Karpas-422 (cell line): Measurements from ENCODE around the gene GNA12. TPM values are rescaled to one million over a fixed set of nuclear protein-coding genes. Genes with fewer than 3 reads are reported as not detected.

Experiments used
- DNase-seq: peaks from one replicate; pipeline ENCODE4 v3.0.0-alpha.2; 2015
- H2AFZ ChIP-seq: fragments of 200-600 bp; sonication (generic); 2 replicates; pipeline ENCODE4 v1.6.1; 2014; ENCODE audit warnings: antibody characterized with exemption, low read length, mixed read lengths
- H3K27ac ChIP-seq: fragments of 200-600 bp; sonication (generic); 2 replicates; pipeline ENCODE4 v1.5.1; 2014; ENCODE audit warnings: mild to moderate bottlenecking, low read length, moderate library complexity
- H3K27me3 ChIP-seq: fragments of 200-600 bp; sonication (generic); 2 replicates; pipeline ENCODE4 v1.6.1; 2014; ENCODE audit warnings: low read length, mixed read lengths
- H3K36me3 ChIP-seq: fragments of 200-600 bp; sonication (generic); 2 replicates; pipeline ENCODE4 v1.6.1; 2014; ENCODE audit warnings: low read length, mixed read lengths; ENCODE audit not compliant: insufficient read depth
- H3K4me1 ChIP-seq: fragments of 200-600 bp; sonication (generic); 2 replicates; pipeline ENCODE4 v1.6.1; 2014; ENCODE audit warnings: mild to moderate bottlenecking, low read length, mixed read lengths
- H3K4me2 ChIP-seq: fragments of 200-600 bp; sonication (generic); 2 replicates; pipeline ENCODE4 v1.6.1; 2014; ENCODE audit warnings: low read length, low read depth, mild to moderate bottlenecking; ENCODE audit not compliant: poor library complexity, severe bottlenecking
- H3K4me3 ChIP-seq: fragments of 200-600 bp; sonication (generic); 2 replicates; pipeline ENCODE4 v1.5.1; 2014; ENCODE audit warnings: mild to moderate bottlenecking, antibody characterized with exemption, low read length, mixed read lengths
- H3K79me2 ChIP-seq: fragments of 200-600 bp; sonication (generic); 2 replicates; pipeline ENCODE4 v1.6.1; 2014; ENCODE audit warnings: mild to moderate bottlenecking, low read length, mixed read lengths
- H3K9ac ChIP-seq: fragments of 200-600 bp; sonication (generic); 2 replicates; pipeline ENCODE4 v1.6.0; 2014; ENCODE audit warnings: low read length
- H3K9me2 ChIP-seq: fragments of 200-600 bp; sonication (generic), shearing (Covaris generic); replicated peaks from 2 replicates; pipeline ENCODE4 v1.6.0; 2014; ENCODE audit warnings: mild to moderate bottlenecking, low read length, moderate library complexity; ENCODE audit not compliant: insufficient read depth
- H3K9me3 ChIP-seq: fragments of 300-700, 200-600 bp; sonication (generic); 2 replicates; pipeline ENCODE4 v1.6.1; 2014; ENCODE audit warnings: low read length, mixed read lengths
- H4K20me1 ChIP-seq: fragments of 200-600 bp; sonication (generic); 2 replicates; pipeline ENCODE4 v1.6.1; 2014; ENCODE audit warnings: mild to moderate bottlenecking, antibody characterized with exemption, low read length, low read depth; ENCODE audit not compliant: insufficient read depth
- total RNA-seq: library from RNA; depleted of rRNA; stranded (reverse); fragments of >200 nt; shearing (Covaris generic); gene quantifications from 2 replicates; pipeline ENCODE4 v1.2.3, GENCODE V29; 2014; ENCODE audit warnings: low replicate concordance

GNA12 gene
- total RNA-seq, 1 experiment from 2014 or later = 3.1 TPM

DNA sequence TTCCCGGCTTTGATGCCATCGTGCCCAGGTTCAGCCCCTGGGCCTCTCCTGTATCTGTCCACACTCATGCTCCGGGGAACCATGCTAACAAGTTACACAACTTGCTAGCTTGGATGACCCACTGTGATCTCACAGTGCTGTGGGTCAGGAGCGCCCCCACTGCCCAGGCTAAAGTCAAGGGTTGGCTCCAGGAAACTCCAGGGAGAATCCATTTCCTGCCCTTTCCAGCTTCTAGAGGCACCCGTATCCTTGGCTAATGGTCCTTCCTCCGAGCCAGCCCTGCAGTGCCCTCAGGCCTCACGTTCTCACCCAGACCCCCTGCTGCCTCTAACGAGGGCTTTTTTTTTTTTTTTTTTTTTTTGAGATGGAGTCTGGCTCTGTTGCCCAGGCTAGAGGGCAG lies 136.6 kb downstream of the GNA12 start:
- no peaks in the 10 kb centered on the region; the same call in 1 of the 2 replicates for H4K20me1 ChIP-seq
- no peak overlapping the region for H3K27ac ChIP-seq
- no peak overlapping the region for H3K9ac ChIP-seq
- H3K4me1 ChIP-seq = peaks cover 6% of the 10 kb centered on the region
- no peak overlapping the region for H2AFZ ChIP-seq
- no peak overlapping the region for H3K4me3 ChIP-seq
- H3K9me2 ChIP-seq = no peaks in the 10 kb centered on the region
- no peaks in the 10 kb centered on the region for H3K27me3 ChIP-seq
- no peaks in the 10 kb centered on the region for H3K36me3 ChIP-seq
- no peak overlapping the region for H3K4me2 ChIP-seq
- no peak for DNase-seq
- H3K79me2 ChIP-seq = no peaks in the 10 kb centered on the region
- no peaks in the 10 kb centered on the region for H3K9me3 ChIP-seq

DNA sequence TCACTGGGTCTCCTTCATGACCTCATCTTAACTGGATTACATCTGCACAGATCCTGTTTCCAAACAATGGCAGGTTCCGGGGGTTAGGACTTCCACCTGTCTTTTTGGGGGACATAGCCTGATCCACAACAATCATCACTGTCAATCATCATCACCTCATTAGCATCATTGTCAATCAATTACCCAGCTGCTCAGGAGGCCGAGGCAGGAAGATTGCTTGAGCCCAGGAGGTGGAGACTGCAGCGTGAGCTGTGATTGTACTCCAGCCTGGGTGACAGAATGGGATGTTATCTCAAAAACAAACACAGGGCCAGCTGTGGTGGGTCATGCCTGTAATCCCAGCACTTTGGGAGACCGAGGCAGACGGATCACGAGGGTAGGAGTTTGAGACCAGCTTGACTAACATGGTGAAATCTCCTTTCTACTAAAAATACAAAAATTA lies 137.4 kb downstream of the GNA12 start:
- Histone ChIP-seq H3K27ac (no peak overlapping the region), H3K79me2 (no peaks in the 10 kb centered on the region), H3K9me2 (no peaks in the 10 kb centered on the region)

DNA sequence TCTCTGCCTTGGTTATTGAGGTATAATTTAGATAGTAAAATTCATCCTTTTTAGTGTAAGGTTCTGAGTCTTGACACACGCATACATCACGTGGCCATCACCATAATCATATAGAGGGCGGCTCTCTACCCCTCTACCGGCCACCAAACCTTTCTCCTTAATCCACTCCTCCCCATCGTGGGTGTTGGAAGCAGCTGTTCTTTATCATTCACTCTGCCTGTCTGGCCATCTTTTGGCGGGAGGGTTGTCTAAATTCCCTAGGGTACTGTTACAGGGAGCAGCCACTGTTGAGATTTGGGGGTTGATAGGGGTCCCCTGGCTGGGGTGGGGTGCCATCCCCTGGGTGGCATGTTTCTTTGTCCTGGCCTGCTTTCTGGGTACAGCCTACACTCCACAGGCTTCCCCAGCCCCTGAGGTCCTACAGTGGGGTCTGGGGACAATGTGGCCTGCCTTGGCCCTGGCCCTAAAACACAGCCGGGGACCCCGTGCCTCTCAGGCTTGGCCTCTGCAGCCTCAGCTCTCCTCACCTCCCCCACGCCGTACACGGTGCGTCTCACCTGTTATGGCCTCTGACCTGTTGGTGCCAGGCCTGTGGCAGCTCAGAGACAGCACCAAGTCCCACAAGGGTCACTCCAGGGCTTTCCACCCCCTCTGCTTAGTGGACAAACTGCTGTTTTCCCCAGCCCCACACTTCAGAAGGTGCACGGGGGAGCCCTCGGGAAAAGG lies 138.6 kb downstream of the GNA12 start:
- Histone ChIP-seq H3K27me3 (no peaks in the 10 kb centered on the region), H3K9ac (no peak overlapping the region), H3K9me2 (no peaks in the 10 kb centered on the region), H3K4me3 (no peak overlapping the region), H4K20me1 (no peaks in the 10 kb centered on the region; the same call in 1 of the 2 replicates), H3K4me1 (peaks cover 6% of the 10 kb centered on the region), H3K9me3 (no peaks in the 10 kb centered on the region), H3K36me3 (no peaks in the 10 kb centered on the region), H2AFZ (no peak overlapping the region), H3K27ac (no peak overlapping the region), H3K4me2 (no peak overlapping the region), H3K79me2 (no peaks in the 10 kb centered on the region)
- no peak for DNase-seq

More for the DNA sequence above, 137.4 kb downstream of the GNA12 start:
- no peak overlapping the region for H3K4me2 ChIP-seq
- no peaks in the 10 kb centered on the region for H3K27me3 ChIP-seq
- peaks cover 6% of the 10 kb centered on the region for H3K4me1 ChIP-seq
- no peak overlapping the region for H2AFZ ChIP-seq
- no peak overlapping the region for H3K9ac ChIP-seq
- no peak overlapping the region for H3K4me3 ChIP-seq
- DNase-seq = no peak
- H4K20me1 ChIP-seq = no peaks in the 10 kb centered on the region; the same call in 1 of the 2 replicates
- H3K9me3 ChIP-seq = no peaks in the 10 kb centered on the region
- no peaks in the 10 kb centered on the region for H3K36me3 ChIP-seq

DNA sequence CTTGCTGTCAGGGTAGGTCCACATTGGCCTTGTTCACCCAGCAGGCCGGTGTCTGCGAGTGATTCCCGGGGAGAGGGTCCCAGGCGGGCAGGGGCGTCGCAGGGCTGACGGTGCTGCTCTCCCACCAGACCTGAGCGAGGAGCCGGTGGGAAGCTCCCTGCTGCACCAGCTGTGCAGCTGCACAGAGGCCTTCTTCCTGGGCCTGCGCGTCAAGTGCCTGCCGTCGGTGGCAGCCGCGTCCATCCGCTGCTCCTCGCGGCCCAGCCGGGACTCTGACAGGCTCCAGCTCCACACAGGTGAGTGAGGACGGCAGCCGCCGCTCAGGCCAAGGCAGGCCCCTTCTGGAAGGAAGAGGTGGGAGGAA lies 141.5 kb downstream of the GNA12 start:
- no peaks in the 10 kb centered on the region for H3K9me2 ChIP-seq
- no peaks in the 10 kb centered on the region for H4K20me1 ChIP-seq
- H3K4me2 ChIP-seq = no peak overlapping the region
- H3K27me3 ChIP-seq = no peaks in the 10 kb centered on the region
- no peak overlapping the region for H3K27ac ChIP-seq
- no peak overlapping the region for H2AFZ ChIP-seq
- no peaks in the 10 kb centered on the region for H3K9me3 ChIP-seq
- DNase-seq = no peak
- no peaks in the 10 kb centered on the region for H3K36me3 ChIP-seq
- no peaks in the 10 kb centered on the region for H3K79me2 ChIP-seq
- H3K4me1 ChIP-seq = no peaks in the 10 kb centered on the region
- no peak overlapping the region for H3K9ac ChIP-seq
- no peak overlapping the region for H3K4me3 ChIP-seq

DNA sequence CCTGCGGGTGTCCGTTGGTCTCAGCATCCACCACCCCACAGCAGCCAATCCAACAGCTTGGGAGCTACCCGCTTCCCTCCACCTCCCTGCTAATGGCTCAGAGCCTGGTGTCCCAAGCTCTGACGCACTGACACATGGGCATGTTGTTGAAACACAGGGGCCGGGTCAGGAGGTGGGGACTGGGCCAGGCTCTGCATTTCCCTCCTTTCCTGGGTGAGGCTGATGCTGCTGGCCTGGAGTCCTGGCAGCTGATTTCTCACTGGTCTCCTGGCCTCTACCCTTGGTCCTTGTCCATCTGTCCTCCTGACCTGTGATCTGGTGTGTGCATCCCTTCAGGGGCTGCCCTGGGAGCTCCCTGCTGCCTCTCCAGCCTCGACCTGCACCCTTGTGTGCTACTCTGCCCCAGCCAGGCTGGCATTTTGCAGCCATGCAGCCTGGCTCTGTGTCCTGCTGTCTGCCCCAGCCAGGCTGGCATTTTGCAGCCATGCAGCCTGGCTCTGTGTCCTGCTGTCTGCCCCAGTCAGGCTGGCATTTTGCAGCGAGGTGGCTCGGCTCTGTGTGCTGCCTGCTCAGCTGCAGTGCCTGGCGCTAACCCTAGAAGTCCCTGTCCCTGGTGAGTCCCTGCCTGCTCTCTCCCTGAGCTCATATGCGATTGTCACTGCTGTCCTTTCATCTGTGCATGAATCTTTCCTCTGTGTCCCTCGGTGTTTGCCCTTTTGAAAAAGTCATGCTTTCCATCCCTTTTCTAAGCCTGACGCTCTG lies 142.1 kb downstream of the GNA12 start:
- H3K4me2 ChIP-seq = no peak overlapping the region
- H3K4me1 ChIP-seq = no peaks in the 10 kb centered on the region
- no peak overlapping the region for H2AFZ ChIP-seq
- H3K27me3 ChIP-seq = no peaks in the 10 kb centered on the region
- H3K9ac ChIP-seq = no peak overlapping the region
- no peaks in the 10 kb centered on the region for H3K9me3 ChIP-seq
- H3K4me3 ChIP-seq = no peak overlapping the region
- no peaks in the 10 kb centered on the region for H3K79me2 ChIP-seq
- H3K27ac ChIP-seq = no peak overlapping the region
- H3K36me3 ChIP-seq = no peaks in the 10 kb centered on the region
- no peaks in the 10 kb centered on the region for H4K20me1 ChIP-seq
- peak; percentile 38 for DNase-seq
- H3K9me2 ChIP-seq = no peaks in the 10 kb centered on the region

DNA sequence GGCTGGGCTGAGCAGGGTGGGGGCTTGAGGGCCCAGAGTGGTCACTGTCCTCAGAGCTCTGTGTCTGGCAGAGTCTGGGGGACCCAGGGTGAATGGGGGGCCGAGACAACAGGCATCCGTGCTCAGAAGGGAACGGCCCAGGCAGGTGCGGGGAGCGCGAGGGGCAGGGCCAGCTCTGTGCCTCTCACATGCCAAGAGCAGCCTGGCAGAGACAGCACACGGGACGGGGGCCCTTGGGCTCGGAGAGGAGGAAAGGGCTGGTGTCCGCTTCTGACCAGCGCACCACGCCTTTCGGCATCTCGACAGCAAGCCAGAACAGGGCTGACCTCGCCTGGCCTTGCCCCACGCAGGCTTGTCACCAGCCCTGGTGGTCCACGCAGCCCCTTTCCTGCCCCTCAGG lies 142.7 kb downstream of the GNA12 start:
- no peaks in the 10 kb centered on the region for H3K79me2 ChIP-seq
- H3K9ac ChIP-seq = no peak overlapping the region
- H3K36me3 ChIP-seq = no peaks in the 10 kb centered on the region
- H2AFZ ChIP-seq = no peak overlapping the region
- H3K4me1 ChIP-seq = no peaks in the 10 kb centered on the region
- no peaks in the 10 kb centered on the region for H4K20me1 ChIP-seq
- no peak for DNase-seq
- no peaks in the 10 kb centered on the region for H3K9me3 ChIP-seq
- no peak overlapping the region for H3K27ac ChIP-seq
- H3K9me2 ChIP-seq = no peaks in the 10 kb centered on the region
- H3K4me2 ChIP-seq = no peak overlapping the region
- no peaks in the 10 kb centered on the region for H3K27me3 ChIP-seq
- no peak overlapping the region for H3K4me3 ChIP-seq

DNA sequence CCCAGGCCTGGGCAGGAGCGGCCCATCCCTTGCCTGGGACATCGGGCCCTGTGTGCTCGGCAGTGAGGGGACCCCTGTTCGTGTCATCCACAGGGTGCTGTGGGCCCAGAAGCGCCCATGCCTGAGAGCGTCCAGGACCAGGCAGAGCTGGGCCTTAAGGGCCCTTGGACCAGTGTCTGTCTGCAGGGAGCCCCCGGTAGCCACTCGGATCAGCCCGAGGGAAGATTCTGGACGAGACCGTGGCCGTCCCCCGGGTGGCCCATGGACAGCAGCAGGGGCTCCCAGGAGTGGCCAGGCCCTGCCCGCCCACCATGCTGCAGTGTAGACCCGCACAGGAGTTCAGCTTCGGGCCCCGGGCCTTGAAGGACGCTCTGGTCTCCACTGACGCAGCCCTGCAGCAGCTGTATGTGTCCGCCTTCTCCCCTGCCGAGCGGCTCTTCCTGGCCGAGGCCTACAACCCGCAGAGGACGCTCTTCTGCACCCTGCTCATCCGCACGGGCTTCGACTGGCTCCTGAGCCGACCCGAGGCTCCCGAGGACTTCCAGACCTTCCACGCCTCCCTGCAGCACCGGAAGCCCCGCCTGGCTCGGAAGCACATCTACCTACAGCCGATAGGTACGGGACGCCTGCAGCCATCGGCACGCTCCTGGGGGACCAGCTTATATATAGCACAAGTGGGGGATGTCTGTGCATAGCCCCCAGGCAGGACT lies 143.8 kb downstream of the GNA12 start:
- DNase-seq = peak; percentile 17
- H4K20me1 ChIP-seq = no peaks in the 10 kb centered on the region
- no peaks in the 10 kb centered on the region for H3K9me3 ChIP-seq
- H3K27ac ChIP-seq = no peak overlapping the region
- H3K36me3 ChIP-seq = no peaks in the 10 kb centered on the region
- no peak overlapping the region for H3K9ac ChIP-seq
- H3K4me2 ChIP-seq = no peak overlapping the region
- no peaks in the 10 kb centered on the region for H3K4me1 ChIP-seq
- no peak overlapping the region for H3K4me3 ChIP-seq
- no peak overlapping the region for H2AFZ ChIP-seq
- no peaks in the 10 kb centered on the region for H3K27me3 ChIP-seq
- no peaks in the 10 kb centered on the region for H3K79me2 ChIP-seq
- H3K9me2 ChIP-seq = no peaks in the 10 kb centered on the region

DNA sequence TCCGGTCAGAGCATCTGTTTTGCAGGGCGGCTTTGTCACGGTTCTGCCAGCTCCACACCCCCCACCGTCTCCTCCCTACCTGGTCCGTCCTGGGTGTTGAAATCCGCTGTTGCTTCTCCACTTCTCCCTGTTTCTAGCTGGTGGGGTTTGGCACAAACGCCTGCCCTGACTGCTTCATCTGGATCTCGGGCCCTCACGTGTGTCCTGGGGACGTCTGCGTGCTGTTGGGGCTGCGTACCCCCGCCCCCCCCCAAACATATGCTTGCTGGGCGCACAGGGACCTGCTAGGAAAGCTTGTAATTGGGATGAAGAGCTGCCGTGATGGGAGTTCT lies 144.9 kb downstream of the GNA12 start:
- no peak for DNase-seq
- H2AFZ ChIP-seq = no peak overlapping the region
- H3K27ac ChIP-seq = no peak overlapping the region

More for the DNA sequence above, 144.9 kb downstream of the GNA12 start:
- no peaks in the 10 kb centered on the region for H3K9me2 ChIP-seq
- no peak overlapping the region for H3K9ac ChIP-seq
- no peaks in the 10 kb centered on the region for H3K36me3 ChIP-seq
- H3K9me3 ChIP-seq = no peaks in the 10 kb centered on the region
- no peaks in the 10 kb centered on the region for H3K27me3 ChIP-seq
- no peaks in the 10 kb centered on the region for H4K20me1 ChIP-seq
- no peaks in the 10 kb centered on the region for H3K79me2 ChIP-seq
- no peaks in the 10 kb centered on the region for H3K4me1 ChIP-seq
- no peak overlapping the region for H3K4me2 ChIP-seq
- no peak overlapping the region for H3K4me3 ChIP-seq
